GM21786 (cell line): ENCODE measurements around the gene FOXN3.
A peak's percentile ranks its signal among the peaks of the same experiment; 100 is the strongest.

Experiments
- ATAC-seq: cut with Tn5 transposase; IDR thresholded peaks from one replicate; pipeline ENCODE4 v1.9.1; 2021; ENCODE audit not compliant: unreplicated experiment

The FOXN3 gene

GRCh38 chr14:89284333-89285058 is 132.5 kb downstream of the FOXN3 start:
- no peak for ATAC-seq

GRCh38 chr14:89283327-89284060 is 133.5 kb downstream of the FOXN3 start:
- ATAC-seq = peak; percentile 81

GRCh38 chr14:89282191-89282590 is 134.8 kb downstream of the FOXN3 start:
- ATAC-seq = no peak

- ATAC-seq = no peak
These were observed 136.4 kb downstream of the FOXN3 start for GRCh38 chr14:89280600-89280999.

GRCh38 chr14:89279649-89280232 is 137.3 kb downstream of the FOXN3 start:
- ATAC-seq = no peak

GRCh38 chr14:89277203-89277602 is 139.8 kb downstream of the FOXN3 start:
- no peak for ATAC-seq

- ATAC-seq = peak; percentile 95
These were observed 140.5 kb downstream of the FOXN3 start for GRCh38 chr14:89276424-89276975.

- peak; percentile 72 for ATAC-seq
These were observed 146.4 kb downstream of the FOXN3 start for GRCh38 chr14:89270439-89271227.

- no peak for ATAC-seq
These were observed 147.6 kb downstream of the FOXN3 start for GRCh38 chr14:89269404-89269803.

GRCh38 chr14:89268514-89268913 is 148.5 kb downstream of the FOXN3 start:
- no peak for ATAC-seq

- no peak for ATAC-seq
These were observed 149.4 kb downstream of the FOXN3 start for GRCh38 chr14:89267656-89268055.

- no peak for ATAC-seq
These were observed 149.9 kb downstream of the FOXN3 start for GRCh38 chr14:89267163-89267562.

- no peak for ATAC-seq
These were observed 150.3 kb downstream of the FOXN3 start for GRCh38 chr14:89266754-89267153.

- ATAC-seq = no peak
These were observed 151.8 kb downstream of the FOXN3 start for GRCh38 chr14:89265234-89265633.

GRCh38 chr14:89264196-89264800 is 152.7 kb downstream of the FOXN3 start:
- ATAC-seq = peak; percentile 52

GRCh38 chr14:89262041-89262440 is 155.0 kb downstream of the FOXN3 start:
- no peak for ATAC-seq

- no peak for ATAC-seq
These were observed 156.1 kb downstream of the FOXN3 start for GRCh38 chr14:89260898-89261297.

GRCh38 chr14:89259951-89260609 is 157.0 kb downstream of the FOXN3 start:
- no peak for ATAC-seq

GRCh38 chr14:89258728-89259273 is 158.2 kb downstream of the FOXN3 start:
- ATAC-seq = peak; percentile 50

- no peak for ATAC-seq
These were observed 160.1 kb downstream of the FOXN3 start for GRCh38 chr14:89256951-89257350.
